Activated CD4-positive, CD25-positive, alpha-beta regulatory T cell treated with anti-CD3 and anti-CD28 coated beads, Interleukin-2, amount 50 U/mL, for 16 hours (primary cell): ENCODE data around the gene MRAS.
"Not testable (repeated sequence)": the region's sequence is repeated elsewhere in the genome, so short reads cannot be mapped to it uniquely, and the experiment has no call there.

Experiments used
- DNase-seq: peaks from one replicate; pipeline ENCODE4 v3.0.0-alpha.2; 2020; ENCODE audit warnings: low read depth, low spot score

The MRAS gene

DNA sequence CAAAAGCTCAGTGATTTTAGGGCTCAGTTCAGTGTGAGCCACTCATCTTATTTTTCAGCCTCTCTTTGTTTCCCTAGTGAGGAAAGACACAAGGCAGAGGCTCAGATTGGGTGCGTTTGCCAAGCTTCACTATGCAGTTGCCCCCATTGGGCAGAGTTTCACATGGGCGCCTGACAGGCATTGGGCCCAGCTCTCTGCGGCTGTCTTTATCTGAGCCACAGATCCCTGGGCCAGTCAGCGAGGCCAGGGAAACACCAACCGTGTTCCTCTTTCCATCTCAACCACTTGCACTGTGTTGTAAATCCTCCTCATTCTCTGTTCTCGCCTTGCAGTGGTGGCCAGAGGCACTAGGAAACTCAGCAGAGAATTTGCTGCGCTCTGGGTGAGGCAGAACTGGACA lies 96.9 kb downstream of the MRAS start:
- DNase-seq: no peak

- no peak for DNase-seq
Observed at GRCh38 chr3:138445654-138446053, 97.3 kb downstream of the MRAS start.

DNA sequence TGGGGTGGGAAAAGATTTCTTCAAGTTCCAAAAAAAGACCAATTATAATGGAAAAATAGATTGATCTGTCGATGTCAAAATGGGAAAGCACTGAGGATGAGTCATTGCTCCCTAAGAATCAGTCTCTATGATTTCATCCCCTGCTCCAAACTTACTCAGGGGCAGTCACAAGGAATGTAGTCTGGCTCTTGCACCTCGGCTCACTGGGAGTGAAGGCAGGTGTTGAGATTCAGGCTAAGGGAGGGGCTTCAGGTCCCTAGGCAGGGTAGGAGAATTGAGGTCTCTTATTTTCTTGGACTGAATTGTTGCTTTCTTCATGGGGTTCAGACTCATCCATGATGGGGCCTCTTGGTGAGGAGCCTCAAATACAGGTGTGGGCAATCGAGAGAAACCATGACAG lies 100.3 kb downstream of the MRAS start:
- DNase-seq: no peak

- DNase-seq: no peak
Observed at GRCh38 chr3:138449490-138449889, 101.1 kb downstream of the MRAS start.

GRCh38 chr3:138450181-138450580 lies 101.8 kb downstream of the MRAS start:
- DNase-seq: no peak

- DNase-seq: no peak
Observed at GRCh38 chr3:138450704-138451424, 102.5 kb downstream of the MRAS start.

- DNase-seq: no peak
Observed at GRCh38 chr3:138451595-138452162, 103.3 kb downstream of the MRAS start.

- no peak for DNase-seq
Observed at GRCh38 chr3:138452436-138452835, 104.1 kb downstream of the MRAS start.

- not testable (repeated sequence) for DNase-seq
Observed at GRCh38 chr3:138453940-138454339, 105.6 kb downstream of the MRAS start.
